NCI-H146 treated with DMSO at 0.1 percent for 48 hours (cell line): ENCODE results near the gene ATIC.

Source experiments
- DNase-seq: peaks from one replicate; lab custom pipeline; 2025; ENCODE audit not compliant: unreplicated experiment; lab: John Stamatoyannopoulos, UW

Gene ATIC

GRCh38 chr2:215396595-215397313, 84.9 kb downstream of the ATIC start:
- DNase-seq = no peak

GRCh38 chr2:215397632-215398341, 85.9 kb downstream of the ATIC start:
- no peak for DNase-seq

- no peak for DNase-seq
Measured at GRCh38 chr2:215399067-215399716, 87.3 kb downstream of the ATIC start.
